ENCODE measurements around the gene MOCOS.
"Not testable (repeated sequence)": the region's sequence is repeated elsewhere in the genome, so short reads cannot be mapped to it uniquely, and the experiment has no call there.

Gene MOCOS

GRCh38 chr18:36200354-36200771 is 13.1 kb downstream of the MOCOS start:
- in situ Hi-C loops (cut with HindIII; ENCODE audit: low sequenced_read_pairs), result no loop called here

DNA sequence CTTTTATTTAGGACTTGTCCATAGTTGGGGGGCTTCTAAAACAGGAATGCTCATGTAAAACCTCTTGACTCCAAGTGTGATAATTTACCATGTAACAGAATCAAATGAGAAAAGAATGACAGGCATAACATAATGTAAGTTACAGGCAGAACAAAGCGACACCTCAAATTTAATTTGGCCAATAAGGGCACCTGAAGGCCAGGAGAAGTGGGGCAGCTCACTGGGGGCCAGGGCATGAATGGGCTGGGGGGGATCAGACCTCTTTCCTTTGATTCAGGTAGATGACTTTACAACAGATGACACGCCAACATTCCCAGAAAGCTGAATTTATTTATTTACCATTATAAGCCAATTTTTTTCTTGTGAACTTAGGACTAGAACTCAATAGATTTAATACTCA is 14.5 kb downstream of the MOCOS start:
- in situ Hi-C loops (cut with HindIII; ENCODE audit: low sequenced_read_pairs), result no loop called here

GRCh38 chr18:36203360-36203895 is 16.1 kb downstream of the MOCOS start:
- in situ Hi-C loops (cut with HindIII; ENCODE audit: low sequenced_read_pairs), result no loop called here

- in situ Hi-C loops (cut with HindIII; ENCODE audit: low sequenced_read_pairs), result no loop called here
Measured at GRCh38 chr18:36205166-36205565, 17.9 kb downstream of the MOCOS start.

DNA sequence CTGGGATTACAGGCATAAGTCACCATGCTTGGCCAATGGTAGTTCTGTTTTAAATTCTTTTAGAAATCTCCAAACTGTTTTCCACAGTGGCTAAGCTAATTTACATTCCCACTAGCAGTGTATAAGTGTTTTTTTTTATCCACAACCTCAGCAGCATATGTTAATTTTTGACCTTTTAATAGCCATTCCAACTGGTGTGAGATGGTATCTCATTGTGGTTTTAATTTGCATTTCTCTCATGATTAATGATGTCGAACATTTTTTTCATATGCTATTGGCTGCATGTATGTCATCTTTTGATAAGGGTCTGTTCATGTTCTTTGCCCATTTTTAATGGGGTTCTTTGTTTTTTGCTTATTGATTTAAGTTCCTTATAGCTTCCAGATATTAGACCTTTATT is 20.0 kb downstream of the MOCOS start:
- in situ Hi-C loops (cut with HindIII; ENCODE audit: low sequenced_read_pairs), result no loop called here

DNA sequence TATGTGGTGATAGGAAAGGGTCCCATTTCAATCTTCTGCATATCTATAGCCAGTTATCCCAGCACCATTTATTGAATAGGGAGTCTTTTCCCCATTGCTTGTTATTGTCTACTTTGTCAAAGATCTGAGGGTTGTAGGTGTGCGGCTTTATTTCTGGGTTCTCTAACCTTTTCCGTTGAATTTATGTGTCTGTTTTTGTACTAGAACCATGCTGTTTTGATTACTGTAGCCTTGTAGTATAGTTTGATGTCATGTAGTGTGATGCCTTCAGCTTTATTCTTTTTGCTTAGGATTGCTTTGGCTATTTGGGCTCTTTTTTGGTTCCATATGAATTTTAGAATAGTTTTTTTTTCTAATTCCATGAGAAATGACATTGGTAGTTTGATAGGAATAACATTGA is 20.7 kb downstream of the MOCOS start:
- in situ Hi-C loops (cut with HindIII; ENCODE audit: low sequenced_read_pairs), result not testable (repeated sequence)

DNA sequence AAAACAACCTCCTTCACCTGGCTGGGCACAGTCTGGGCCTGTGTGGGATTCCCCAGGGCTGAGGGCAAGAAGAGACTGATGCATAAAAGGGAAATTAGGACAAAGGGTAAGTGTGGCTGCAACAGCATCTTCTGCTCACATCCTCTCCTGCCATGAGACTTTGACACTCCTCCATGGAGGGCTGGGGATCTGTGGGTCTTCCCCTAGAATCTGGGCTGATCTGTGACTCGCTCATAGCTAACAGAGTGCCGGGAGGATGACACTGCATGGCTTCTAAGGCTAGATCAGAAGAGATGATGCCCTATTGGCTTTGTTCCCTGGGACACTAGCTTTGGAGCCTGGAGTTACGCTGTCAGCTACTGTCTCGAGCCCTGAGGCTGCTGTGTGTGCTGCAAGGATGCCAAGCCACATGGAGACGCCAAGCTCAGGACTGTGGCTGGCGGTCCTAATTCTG is 24.3 kb downstream of the MOCOS start:
- in situ Hi-C loops (cut with HindIII; ENCODE audit: low sequenced_read_pairs), result no loop called here

DNA sequence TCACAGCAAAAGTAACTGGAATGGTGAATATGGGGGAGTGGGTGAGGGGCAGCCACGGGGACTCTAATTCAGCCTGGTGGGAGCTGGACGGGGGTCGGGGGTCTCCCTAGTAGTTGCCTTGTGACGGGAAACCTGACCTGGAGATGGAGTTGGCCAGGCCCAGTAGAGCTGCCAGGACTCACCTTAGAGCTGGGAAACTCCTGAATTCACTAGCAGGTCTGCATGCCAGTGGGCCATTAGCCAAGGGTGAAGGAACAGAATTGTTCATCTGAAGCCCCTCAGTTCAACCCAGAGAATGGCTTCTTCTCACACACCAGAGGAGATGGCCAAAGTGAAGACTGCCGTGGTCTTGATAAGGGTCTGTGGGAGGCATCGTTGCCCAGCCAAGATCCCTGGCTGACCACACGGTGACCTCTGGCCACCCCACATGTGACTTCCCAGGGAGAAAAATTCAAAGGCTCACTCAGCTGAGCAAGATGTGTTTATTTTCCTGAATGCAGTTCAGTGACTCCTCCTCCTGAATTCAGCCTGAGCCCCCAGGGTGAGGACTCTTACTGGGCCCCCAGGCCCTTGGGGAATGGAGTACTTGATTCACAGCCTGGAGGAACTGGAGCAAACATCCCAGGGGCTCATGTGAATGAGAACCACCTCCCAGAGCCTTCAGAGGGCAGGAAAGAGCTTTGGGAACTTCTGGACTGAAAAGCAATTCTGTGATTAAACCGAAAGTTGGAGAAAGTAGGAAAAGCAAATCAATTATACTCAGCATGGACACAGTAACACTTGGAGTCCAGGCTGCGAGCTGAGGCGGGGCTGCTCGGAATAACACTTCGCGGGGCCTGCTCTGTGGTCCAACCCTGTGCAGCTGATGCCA is 25.2 kb downstream of the MOCOS start:
- in situ Hi-C loops (cut with HindIII; ENCODE audit: low sequenced_read_pairs), result no loop called here

- in situ Hi-C loops (cut with HindIII; ENCODE audit: low sequenced_read_pairs), result no loop called here
Measured at GRCh38 chr18:36214811-36215210, 27.5 kb downstream of the MOCOS start.

GRCh38 chr18:36215577-36215976 is 28.3 kb downstream of the MOCOS start:
- in situ Hi-C loops (cut with HindIII; ENCODE audit: low sequenced_read_pairs), result no loop called here

DNA sequence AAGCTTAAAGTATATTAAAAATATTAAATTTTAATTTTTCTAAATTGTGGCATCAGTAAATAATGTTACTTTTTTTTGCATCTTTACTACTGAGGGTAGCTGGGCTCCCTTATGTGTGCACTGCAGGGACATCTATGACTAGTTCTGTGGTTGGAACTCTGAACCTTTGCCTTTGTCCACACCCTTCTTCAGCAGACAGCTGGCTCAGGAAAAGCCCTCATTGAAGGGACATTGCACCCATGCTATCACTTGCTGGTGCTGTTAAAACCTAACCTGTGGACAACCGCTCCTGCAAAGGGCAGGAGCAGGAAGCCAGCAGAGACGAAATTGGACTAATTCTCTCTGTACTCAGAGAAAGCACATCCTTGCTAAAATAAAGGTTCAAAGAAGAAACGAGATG is 30.1 kb downstream of the MOCOS start:
- in situ Hi-C loops (cut with HindIII; ENCODE audit: low sequenced_read_pairs), result no loop called here

GRCh38 chr18:36229188-36229587 is 41.9 kb downstream of the MOCOS start:
- in situ Hi-C loops (cut with HindIII; ENCODE audit: low sequenced_read_pairs), result loop anchor here (5.0 to 10.0 kb wide), 2 partner anchors 33 to 564 kb away; no protein-coding TSS in a partner anchor

GRCh38 chr18:36240510-36240909 is 53.2 kb downstream of the MOCOS start:
- in situ Hi-C loops (cut with HindIII; ENCODE audit: low sequenced_read_pairs), result not testable (repeated sequence)

DNA sequence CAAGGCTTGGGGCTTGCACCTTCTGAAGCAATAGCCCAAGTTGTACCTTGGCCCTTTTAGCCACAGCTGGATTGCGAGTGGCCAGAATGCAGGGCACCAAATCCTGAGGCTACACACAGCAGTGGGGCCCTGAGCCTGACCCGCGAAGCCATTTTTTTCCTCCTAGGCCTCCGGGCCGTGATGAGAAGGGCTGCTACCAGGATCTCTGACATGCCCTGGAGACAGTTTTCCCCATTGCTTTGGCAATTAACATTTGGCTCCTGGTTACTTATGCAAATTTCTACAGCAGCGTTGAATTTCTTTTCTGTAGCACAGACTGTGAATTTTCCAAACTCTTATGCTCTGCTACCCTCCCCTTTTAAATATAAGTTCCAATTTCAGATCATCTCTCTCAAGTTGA is 54.5 kb downstream of the MOCOS start:
- in situ Hi-C loops (cut with HindIII; ENCODE audit: low sequenced_read_pairs), result no loop called here

DNA sequence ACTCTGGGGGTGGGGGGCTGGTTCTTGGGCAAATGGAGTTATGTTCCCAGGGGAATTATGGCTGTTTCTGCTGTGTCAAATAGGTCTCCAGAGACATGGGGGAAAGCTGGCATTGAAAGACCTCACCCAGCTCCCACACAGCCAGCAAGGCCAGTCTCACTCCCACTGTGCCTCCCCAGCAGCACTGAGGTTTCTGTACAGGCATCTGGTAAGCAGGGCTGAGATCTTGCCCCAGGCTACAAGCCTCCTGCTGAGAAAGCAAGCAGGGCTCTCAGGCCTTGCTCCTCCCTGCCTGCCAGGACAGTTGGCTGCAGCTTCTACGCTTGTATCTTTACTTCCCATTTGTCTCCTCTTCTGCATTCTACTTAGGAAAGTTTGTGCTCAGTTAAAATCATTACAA is 59.7 kb downstream of the MOCOS start:
- in situ Hi-C loops (cut with HindIII; ENCODE audit: low sequenced_read_pairs), result no loop called here

DNA sequence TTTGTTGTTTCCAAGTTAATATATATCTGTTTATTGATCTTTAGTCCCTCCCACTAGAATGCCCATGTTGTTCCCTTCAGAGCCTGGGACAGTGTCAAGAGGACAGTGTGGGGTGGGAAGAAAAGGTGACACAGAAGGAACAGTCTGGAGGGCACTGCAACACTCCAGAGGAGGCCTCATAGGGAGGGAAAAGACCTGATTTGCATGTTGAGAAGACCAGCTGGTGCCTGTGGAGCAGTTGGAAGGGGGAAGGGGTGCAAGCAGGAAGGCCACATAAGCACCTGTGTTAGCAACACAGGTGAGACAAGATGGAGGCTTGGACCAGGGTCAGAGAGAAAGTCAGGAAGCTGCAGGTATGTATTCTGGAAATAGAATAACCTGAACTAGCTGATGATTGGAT is 62.1 kb downstream of the MOCOS start:
- in situ Hi-C loops (cut with HindIII; ENCODE audit: low sequenced_read_pairs), result no loop called here

DNA sequence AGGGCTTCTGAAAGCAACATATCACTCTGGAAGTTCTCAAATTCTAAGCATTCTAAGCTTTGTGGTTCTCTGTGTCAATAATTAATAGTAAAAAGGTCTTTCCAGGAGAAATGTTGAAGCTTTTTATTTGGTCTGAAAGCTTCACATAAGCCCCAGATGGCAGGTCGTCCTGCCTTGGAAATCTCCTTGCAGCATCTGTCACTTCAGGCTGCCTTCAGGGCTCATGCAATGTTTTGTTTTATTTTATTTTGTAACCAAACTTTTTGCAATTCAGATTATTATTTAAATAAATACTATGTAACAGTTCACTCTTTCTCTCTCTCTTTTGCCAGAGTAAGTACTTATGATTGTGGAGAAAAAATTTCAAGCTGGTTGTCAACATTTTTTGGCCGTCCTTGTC is 63.5 kb downstream of the MOCOS start:
- in situ Hi-C loops (cut with HindIII; ENCODE audit: low sequenced_read_pairs), result loop anchor here (25.0 kb wide), 1 partner anchor 164 kb away; no protein-coding TSS in a partner anchor

DNA sequence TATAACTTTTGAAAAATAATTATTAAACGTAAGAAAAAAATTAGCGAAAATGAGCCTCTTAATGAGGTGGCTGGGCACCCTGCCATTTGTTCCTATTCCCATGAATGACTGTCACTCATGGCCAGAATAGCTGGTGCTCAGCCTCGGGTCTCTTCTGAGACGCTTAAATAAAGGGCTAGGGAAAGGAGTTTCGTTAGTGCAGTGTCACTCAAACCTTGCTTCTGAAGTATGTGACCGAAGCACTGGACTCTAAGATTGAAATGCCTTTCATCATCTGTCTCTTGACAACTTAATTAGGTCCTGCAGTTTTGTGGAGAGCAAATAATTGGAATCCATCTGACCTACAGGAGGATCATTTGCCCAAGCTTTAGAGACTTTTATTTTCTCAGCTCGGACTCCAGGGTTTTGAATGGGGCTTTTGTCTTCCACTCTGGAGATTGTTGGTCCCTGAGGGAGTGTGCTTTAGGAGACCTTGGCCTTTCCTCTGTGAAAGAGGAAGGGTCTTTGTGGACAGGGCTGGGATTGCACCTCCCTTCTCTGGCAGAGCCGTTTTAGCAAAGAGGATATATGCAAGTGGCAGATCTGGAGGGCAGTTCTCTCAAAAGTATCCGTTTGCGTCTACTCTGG is 67.9 kb downstream of the MOCOS start:
- in situ Hi-C loops (cut with HindIII; ENCODE audit: low sequenced_read_pairs), result loop anchor here (25.0 kb wide), 1 partner anchor 168 kb away; no protein-coding TSS in a partner anchor

GRCh38 chr18:36256094-36256493 is 68.8 kb downstream of the MOCOS start:
- in situ Hi-C loops (cut with HindIII; ENCODE audit: low sequenced_read_pairs), result loop anchor here (25.0 kb wide), 1 partner anchor 169 kb away; no protein-coding TSS in a partner anchor

DNA sequence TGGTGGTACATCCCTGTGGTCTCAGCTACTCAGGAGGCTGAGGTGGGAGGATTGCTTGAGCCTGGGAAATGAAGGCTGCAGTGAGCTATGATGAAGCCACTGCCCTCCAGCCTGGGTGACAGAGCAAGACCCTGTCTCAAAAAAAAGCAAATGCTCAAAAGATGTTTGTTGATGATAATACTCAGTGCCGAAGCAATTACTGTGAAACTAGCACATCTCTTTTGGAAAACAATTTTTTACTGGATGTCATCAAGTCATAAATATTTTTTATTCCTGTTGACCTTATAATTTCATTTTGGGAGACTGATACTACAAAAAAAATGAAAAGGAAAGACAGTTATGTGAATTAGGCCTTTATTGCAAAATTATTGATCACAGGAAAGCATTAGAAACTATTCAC is 75.7 kb downstream of the MOCOS start:
- in situ Hi-C loops (cut with HindIII; ENCODE audit: low sequenced_read_pairs), result loop anchor here (5.0 to 25.0 kb wide), 2 partner anchors 36 to 176 kb away; no protein-coding TSS in a partner anchor

GRCh38 chr18:36264283-36264682 is 77.0 kb downstream of the MOCOS start:
- in situ Hi-C loops (cut with HindIII; ENCODE audit: low sequenced_read_pairs), result loop anchor here (5.0 to 25.0 kb wide), 2 partner anchors 37 to 177 kb away; no protein-coding TSS in a partner anchor

Measured in endothelial cell of hepatic sinusoid (primary cell).